IMR-90 (cell line): Measurements from ENCODE around the gene SLC4A1.

Experiments
- CHD1 ChIP-seq: IDR thresholded peaks from 2 replicates; pipeline ENCODE4 v1.6.1; 2012; ENCODE audit warnings: low read depth, low read length, improper control_type of control experiment
- MAFK ChIP-seq: IDR thresholded peaks from 2 replicates; pipeline ENCODE4 v1.6.1; 2012; ENCODE audit warnings: low read depth, low read length, improper control_type of control experiment
- POLR2A ChIP-seq: IDR thresholded peaks from 2 replicates; pipeline ENCODE4 v1.6.1; 2012; ENCODE audit warnings: mild to moderate bottlenecking, low read depth, low read length
- RFX5 ChIP-seq: IDR thresholded peaks from 2 replicates; pipeline ENCODE4 v1.8.0; 2012; ENCODE audit warnings: low read depth, mild to moderate bottlenecking, low read length, moderate library complexity
- TF ChIP-seq, protein P1 (sequence below): conservative IDR thresholded peaks from 2 replicates; pipeline ENCODE4 v1.5.1; 2012; ENCODE audit warnings: mild to moderate bottlenecking, low read depth, low read length, improper control_type of control experiment
- TF ChIP-seq, protein P2 (sequence below): fragments of 150-350 bp; IDR thresholded peaks from 2 replicates; pipeline ENCODE4 v1.6.1; 2017; ENCODE audit warnings: mild to moderate bottlenecking, antibody characterized with exemption, low read length, low read depth

DNA sequence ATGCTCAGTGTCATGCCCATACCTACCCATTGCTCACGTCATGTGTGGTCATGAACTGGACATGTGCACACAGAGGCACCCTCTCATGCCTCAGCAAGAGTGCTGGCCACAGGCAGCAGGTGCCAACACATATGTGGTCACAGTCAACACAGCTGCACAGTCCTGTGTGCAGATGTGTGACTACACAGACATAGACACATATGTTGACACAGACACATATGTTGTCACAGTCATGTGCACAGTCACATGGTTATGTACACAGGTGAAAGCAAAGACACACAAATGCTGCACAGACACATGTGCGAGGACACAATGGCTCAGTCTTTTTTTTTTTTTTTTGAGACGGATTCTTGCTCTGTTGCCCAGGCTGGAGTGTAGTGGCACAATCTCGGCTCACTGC is 11.3 kb downstream of the SLC4A1 start:
- TF ChIP-seq POLR2A, result no peak
- TF ChIP-seq, protein P1, sequence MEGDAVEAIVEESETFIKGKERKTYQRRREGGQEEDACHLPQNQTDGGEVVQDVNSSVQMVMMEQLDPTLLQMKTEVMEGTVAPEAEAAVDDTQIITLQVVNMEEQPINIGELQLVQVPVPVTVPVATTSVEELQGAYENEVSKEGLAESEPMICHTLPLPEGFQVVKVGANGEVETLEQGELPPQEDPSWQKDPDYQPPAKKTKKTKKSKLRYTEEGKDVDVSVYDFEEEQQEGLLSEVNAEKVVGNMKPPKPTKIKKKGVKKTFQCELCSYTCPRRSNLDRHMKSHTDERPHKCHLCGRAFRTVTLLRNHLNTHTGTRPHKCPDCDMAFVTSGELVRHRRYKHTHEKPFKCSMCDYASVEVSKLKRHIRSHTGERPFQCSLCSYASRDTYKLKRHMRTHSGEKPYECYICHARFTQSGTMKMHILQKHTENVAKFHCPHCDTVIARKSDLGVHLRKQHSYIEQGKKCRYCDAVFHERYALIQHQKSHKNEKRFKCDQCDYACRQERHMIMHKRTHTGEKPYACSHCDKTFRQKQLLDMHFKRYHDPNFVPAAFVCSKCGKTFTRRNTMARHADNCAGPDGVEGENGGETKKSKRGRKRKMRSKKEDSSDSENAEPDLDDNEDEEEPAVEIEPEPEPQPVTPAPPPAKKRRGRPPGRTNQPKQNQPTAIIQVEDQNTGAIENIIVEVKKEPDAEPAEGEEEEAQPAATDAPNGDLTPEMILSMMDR, result no peak
- TF ChIP-seq MAFK, result no peak
- TF ChIP-seq RFX5, result no peak
- TF ChIP-seq CHD1, result no peak
- TF ChIP-seq, protein P2, sequence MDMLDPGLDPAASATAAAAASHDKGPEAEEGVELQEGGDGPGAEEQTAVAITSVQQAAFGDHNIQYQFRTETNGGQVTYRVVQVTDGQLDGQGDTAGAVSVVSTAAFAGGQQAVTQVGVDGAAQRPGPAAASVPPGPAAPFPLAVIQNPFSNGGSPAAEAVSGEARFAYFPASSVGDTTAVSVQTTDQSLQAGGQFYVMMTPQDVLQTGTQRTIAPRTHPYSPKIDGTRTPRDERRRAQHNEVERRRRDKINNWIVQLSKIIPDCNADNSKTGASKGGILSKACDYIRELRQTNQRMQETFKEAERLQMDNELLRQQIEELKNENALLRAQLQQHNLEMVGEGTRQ, result no peak
